Measurements from ENCODE around the gene PRDM11. TPM values are rescaled to one million over a fixed set of nuclear protein-coding genes. Genes with fewer than 3 reads are reported as not detected.

Gene PRDM11
- total and polyA plus RNA-seq, 2 of the 8 experiments (the other 6 are each of a cell fraction or from before 2014, with no cell fraction given), result 3.6 to 11.7 TPM

- no peaks in the 10 kb centered on the region for H3K23me2 ChIP-seq (ENCODE audit: low read depth, low read length)
- no peaks in the 10 kb centered on the region for H3K9me3 ChIP-seq (ENCODE audit: insufficient read depth in 2 of 2, low read depth in 1 of 2, low read length in 1 of 2)
- H3K56ac ChIP-seq (replicated peaks; ENCODE audit: insufficient read length, low read depth, low read length), result no peak overlapping the region
- no peak overlapping the region for H2BK120ac ChIP-seq (replicated peaks; ENCODE audit: low read depth, low read length)
- no peak overlapping the region for H3K18ac ChIP-seq (ENCODE audit: extremely low read depth, low read length)
- TF ChIP-seq TEAD4 (IDR thresholded peaks at IDR 0.05; ENCODE audit: low read depth, low read length) (no peak), SRF (IDR thresholded peaks at IDR 0.05; ENCODE audit: low read depth, low read length) (no peak), YY1 (IDR thresholded peaks at IDR 0.05; ENCODE audit: low read depth, low read length) (no peak), CHD1 (IDR thresholded peaks at IDR 0.05; ENCODE audit: low read depth, low read length) (no peak), MAX (IDR thresholded peaks at IDR 0.05) (no peak), HDAC6 (IDR thresholded peaks at IDR 0.05; ENCODE audit: low read depth, low read length) (no peak), NANOG (IDR thresholded peaks at IDR 0.05; ENCODE audit: insufficient read depth, low read depth, low read length, poor library complexity, severe bottlenecking) (no peak), USF2 (IDR thresholded peaks at IDR 0.05; ENCODE audit: low read length) (no peak), ZNF274 (IDR thresholded peaks at IDR 0.05; ENCODE audit: borderline replicate concordance, extremely low read depth, low read length) (no peak), SIRT6 (IDR thresholded peaks at IDR 0.05; ENCODE audit: low read length) (no peak), MAFK (IDR thresholded peaks at IDR 0.05; ENCODE audit: low read depth, low read length) (no peak)
- no peak overlapping the region for H2AFZ ChIP-seq (ENCODE audit: low read length)
- no peak overlapping the region for H3K23ac ChIP-seq (ENCODE audit: insufficient read length)
- no peaks in the 10 kb centered on the region; a peak in 1 of 7 replicates for H3K4me1 ChIP-seq (replicated peaks in 1 of 4; ENCODE audit: control insufficient read depth in 3 of 4, insufficient read depth in 4 of 4, low read length in 3 of 4)
- H4K8ac ChIP-seq (ENCODE audit: extremely low read depth, insufficient read depth, low read length), result no peak overlapping the region
- H3K27ac ChIP-seq (ENCODE audit: low read depth, low read length), result no peak overlapping the region
- no peak overlapping the region for H4K5ac ChIP-seq (ENCODE audit: insufficient read length, low read depth, low read length)
- no peaks in the 10 kb centered on the region for H3K36me3 ChIP-seq (ENCODE audit: control insufficient read depth in 2 of 4, insufficient read depth in 4 of 4, low read length in 3 of 4)
- no peaks in the 10 kb centered on the region for H3K27me3 ChIP-seq (replicated peaks in 1 of 4; ENCODE audit: control insufficient read depth in 3 of 4, extremely low read depth in 1 of 4, insufficient read depth in 3 of 4, low read length in 3 of 4)
- H2BK20ac ChIP-seq (ENCODE audit: low read length), result no peak overlapping the region
- H3K14ac ChIP-seq (ENCODE audit: insufficient read length), result no peak overlapping the region
- POLR2A ChIA-PET (ENCODE audit: partially characterized antibody), result no interaction called here
- DNase-seq (ENCODE audit: low read depth in 1 of 2, low spot score in 2 of 2) (no peak), FAIRE-seq (no peak)
- no peaks in the 10 kb centered on the region for H3K79me2 ChIP-seq (ENCODE audit: control insufficient read depth in 1 of 2, insufficient read depth in 2 of 2, low read length in 2 of 2)
- no peak overlapping the region for H3K4me2 ChIP-seq (ENCODE audit: insufficient read depth in 1 of 2, low read depth in 2 of 2, low read length in 2 of 2)
- no peak overlapping the region for H2BK15ac ChIP-seq (ENCODE audit: low read length)
- no peaks in the 10 kb centered on the region; the same call in 1 of the 2 replicates for H3K79me1 ChIP-seq (ENCODE audit: low read depth, low read length)
- no peak overlapping the region for H2BK12ac ChIP-seq (ENCODE audit: low read depth, low read length)
- no peak overlapping the region for H2AK5ac ChIP-seq (ENCODE audit: low read depth, low read length)
- H2BK5ac ChIP-seq (ENCODE audit: low read depth, low read length), result no peak overlapping the region
- CTCF ChIA-PET (ENCODE audit: partially characterized antibody), result interaction anchor here (0.7 to 3.4 kb wide), 11 partner anchors 10 to 149 kb away, joined by 3 to 15 read pairs (median 3); no protein-coding TSS in a partner anchor
- H3K4me3 ChIP-seq (ENCODE audit: extremely low read depth in 1 of 4, insufficient read depth in 2 of 4, low read depth in 3 of 4, low read length in 4 of 4), result no peak overlapping the region
- H3K4ac ChIP-seq (replicated peaks; ENCODE audit: insufficient read length, low read depth, low read length), result no peak overlapping the region
- no peak overlapping the region for H3K9ac ChIP-seq (replicated peaks in 1 of 4; ENCODE audit: extremely low read depth in 1 of 4, low read depth in 3 of 4, low read length in 3 of 4)
- peaks cover 0 to 3% of the 10 kb centered on the region in 2 experiments for H4K20me1 ChIP-seq (replicated peaks in 1 of 2; ENCODE audit: control insufficient read depth in 1 of 2, insufficient read depth in 2 of 2, low read length in 2 of 2)
- H4K91ac ChIP-seq (replicated peaks; ENCODE audit: insufficient read length, low read length), result no peak overlapping the region
Measured at GRCh38 chr11:45260071-45260470, 113.6 kb downstream of the PRDM11 start.

Measured in H1 (cell line).